Esophagus muscularis mucosa (tissue), 4 donors: Measurements from ENCODE around the gene IMPDH2.

Experiments
- CTCF ChIP-seq, 3 experiments: fragments of 200-600 bp in 2 of 3; fragments of 450-650 bp in 1 of 3; sonication (generic) in 2 of 3; IDR thresholded peaks; one replicate each; pipeline ENCODE4 v1.5.1; 2017 to 2019; ENCODE audit warnings: antibody characterized with exemption in 3 of 3, mild to moderate bottlenecking in 2 of 3, moderate library complexity in 1 of 3
- EP300 ChIP-seq: sonication (generic); formaldehyde crosslinking; IDR thresholded peaks from one replicate; pipeline ENCODE4 v1.6.1; 2017; ENCODE audit warnings: antibody characterized with exemption
- POLR2AphosphoS5 ChIP-seq, 2 donors: sonication (generic); formaldehyde crosslinking; IDR thresholded peaks; one replicate each; pipeline ENCODE4 v1.6.1; 2017; ENCODE audit warnings: antibody characterized with exemption in 2 of 2

DNA sequence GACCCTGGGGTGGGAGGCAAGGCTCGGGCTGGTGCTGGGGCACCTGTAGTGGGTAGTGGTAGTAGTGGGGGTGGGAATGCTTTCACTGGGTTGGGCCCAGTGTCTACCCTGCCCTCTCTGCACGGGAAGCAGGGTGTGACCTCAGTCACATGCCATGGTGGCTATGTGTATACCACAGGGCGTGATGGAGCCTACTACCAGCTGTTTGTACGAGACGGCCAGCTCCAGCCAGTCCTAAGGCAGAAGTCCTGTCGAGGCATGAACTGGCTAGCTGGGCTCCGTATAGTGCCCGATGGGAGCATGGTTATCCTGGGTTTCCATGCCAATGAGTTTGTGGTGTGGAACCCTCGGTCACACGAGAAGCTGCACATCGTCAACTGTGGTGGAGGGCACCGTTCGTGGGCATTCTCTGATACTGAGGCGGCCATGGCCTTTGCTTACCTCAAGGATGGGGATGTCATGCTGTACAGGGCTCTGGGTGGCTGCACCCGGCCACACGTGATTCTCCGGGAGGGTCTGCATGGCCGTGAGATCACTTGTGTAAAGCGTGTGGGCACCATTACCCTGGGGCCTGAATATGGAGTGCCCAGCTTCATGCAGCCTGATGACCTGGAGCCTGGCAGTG lies 16.0 kb downstream of the IMPDH2 start:
- TF ChIP-seq EP300 (no peak), CTCF (IDR thresholded peaks at IDR 0.05) (no peak), POLR2AphosphoS5 (IDR thresholded peaks at IDR 0.05) (no peak)
